ENCODE data around the gene PLA2G10.

GRCh38 chr16:14658063-14658462, 36.0 kb downstream of the PLA2G10 start:
- TF ChIP-seq TAF1 (IDR thresholded peaks at IDR 0.05; ENCODE audit: borderline replicate concordance, insufficient read depth, low read length) (no peak), REST (IDR thresholded peaks at IDR 0.05; ENCODE audit: insufficient read depth in 1 of 2, low read depth in 2 of 2, low read length in 2 of 2) (no peak), FOXP2 (optimal IDR thresholded peaks at IDR 0.05; ENCODE audit: borderline replicate concordance, extremely low read depth, extremely low read length, insufficient read depth) (no peak), POLR2AphosphoS5 (IDR thresholded peaks at IDR 0.05; ENCODE audit: low read depth, low read length) (no peak), SIN3A (IDR thresholded peaks at IDR 0.05; ENCODE audit: borderline replicate concordance, insufficient read depth, low read length) (no peak)
